Brain microvascular endothelial cell (primary cell): ENCODE results near the gene KIRREL3.

Source experiments
- DNase-seq: peaks from one replicate; pipeline ENCODE4 v3.0.0-alpha.2; 2020
- H3K27ac ChIP-seq: fragments of 250-450 bp; sonication (Bioruptor Pico); 2 replicates; pipeline ENCODE4 v1.5.1; 2020; ENCODE audit warnings: mild to moderate bottlenecking, moderate library complexity
- H3K27me3 ChIP-seq: fragments of 250-450 bp; sonication (Bioruptor Pico); replicated peaks from 2 replicates; pipeline ENCODE4 v1.5.1; 2020; ENCODE audit warnings: mild to moderate bottlenecking
- H3K36me3 ChIP-seq: fragments of 250-450 bp; sonication (Bioruptor Pico); replicated peaks from 2 replicates; pipeline ENCODE4 v1.5.1; 2020; ENCODE audit warnings: mild to moderate bottlenecking
- H3K4me3 ChIP-seq: 2 replicates; pipeline ENCODE4 v1.5.1; 2011; ENCODE audit warnings: low read depth, mild to moderate bottlenecking, control low read depth, low read length, moderate library complexity
- CTCF ChIP-seq: IDR thresholded peaks from 2 replicates; pipeline ENCODE4 v1.5.1; 2011; ENCODE audit warnings: low read depth, mild to moderate bottlenecking, moderate library complexity, low read length, control low read depth, inconsistent platforms; ENCODE audit errors: missing control alignments
- in situ Hi-C: cut with HindIII; loops from 2 replicates; pipeline ENCODE4 v1.10.0; 2017; ENCODE audit warnings: low sequenced_read_pairs, low pct_ligation_motif_present

Gene KIRREL3

GRCh38 chr11:126645186-126645585 lies 355.4 kb downstream of the KIRREL3 start:
- DNase-seq = no peak
- Histone ChIP-seq H3K4me3 (no peak overlapping the region), H3K36me3 (no peaks in the 10 kb centered on the region), H3K27ac (no peak overlapping the region), H3K27me3 (no peaks in the 10 kb centered on the region)
- in situ Hi-C loops = no loop called here
- TF ChIP-seq CTCF = no peak

- no peak overlapping the region for H3K27ac ChIP-seq
- in situ Hi-C loops = no loop called here
- no peak overlapping the region for H3K4me3 ChIP-seq
- TF ChIP-seq CTCF = no peak
- H3K27me3 ChIP-seq = no peaks in the 10 kb centered on the region
- H3K36me3 ChIP-seq = no peaks in the 10 kb centered on the region
- DNase-seq = no peak
Measured at GRCh38 chr11:126640186-126640585, 360.4 kb downstream of the KIRREL3 start.

- Histone ChIP-seq H3K27me3 (no peaks in the 10 kb centered on the region), H3K4me3 (no peak overlapping the region), H3K36me3 (no peaks in the 10 kb centered on the region), H3K27ac (no peak overlapping the region)
- in situ Hi-C loops = no loop called here
- TF ChIP-seq CTCF = no peak
- DNase-seq = no peak
Measured at GRCh38 chr11:126639692-126640091, 360.9 kb downstream of the KIRREL3 start.

- in situ Hi-C loops = no loop called here
- no peak for DNase-seq
- no peaks in the 10 kb centered on the region for H3K27me3 ChIP-seq
- H3K36me3 ChIP-seq = no peaks in the 10 kb centered on the region
- TF ChIP-seq CTCF = no peak
- no peak overlapping the region for H3K4me3 ChIP-seq
- no peak overlapping the region for H3K27ac ChIP-seq
Measured at GRCh38 chr11:126638648-126639047, 361.9 kb downstream of the KIRREL3 start.

- no peak for TF ChIP-seq CTCF
- in situ Hi-C loops = no loop called here
- Histone ChIP-seq H3K4me3 (no peak overlapping the region), H3K27ac (peak overlapping the region; percentile 38), H3K36me3 (no peaks in the 10 kb centered on the region), H3K27me3 (no peaks in the 10 kb centered on the region)
- DNase-seq = peak; percentile 71
Measured at GRCh38 chr11:126637795-126638175, 362.8 kb downstream of the KIRREL3 start.
